DMS153 treated with DMSO at 0.1 percent for 48 hours (cell line): Measurements from ENCODE around the gene FKTN.

ENCODE experiments used
- DNase-seq: peaks from one replicate; lab custom pipeline; 2025; ENCODE audit not compliant: unreplicated experiment; lab: John Stamatoyannopoulos, UW

FKTN gene

DNA sequence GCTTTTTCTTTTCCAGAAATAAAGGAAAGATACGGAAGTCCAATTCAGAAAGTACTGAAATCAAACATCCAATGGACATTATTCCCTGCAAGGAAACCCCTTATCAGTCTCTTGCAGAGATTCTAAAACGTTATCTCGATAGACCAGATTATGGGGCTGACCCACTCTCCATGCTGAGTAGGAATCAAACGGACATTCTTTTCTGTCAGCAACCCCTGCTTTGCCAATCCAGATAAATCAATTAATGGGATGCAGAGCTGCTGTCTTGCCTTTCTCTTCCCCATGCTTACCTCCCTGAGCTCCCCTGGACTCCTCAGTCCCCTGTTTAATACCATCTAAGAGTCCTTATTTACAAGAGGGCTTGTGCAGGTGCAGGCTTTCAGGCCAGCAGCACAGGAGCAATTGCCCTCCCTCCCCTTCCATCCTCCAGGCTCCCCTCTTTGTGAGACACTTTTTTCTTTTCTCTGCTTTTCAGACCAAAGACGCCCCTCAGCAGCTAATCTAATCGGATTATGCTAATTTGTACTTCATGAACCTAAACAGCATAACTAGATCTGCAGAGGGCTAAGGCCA lies 118.5 kb downstream of the FKTN start:
- no peak for DNase-seq

DNA sequence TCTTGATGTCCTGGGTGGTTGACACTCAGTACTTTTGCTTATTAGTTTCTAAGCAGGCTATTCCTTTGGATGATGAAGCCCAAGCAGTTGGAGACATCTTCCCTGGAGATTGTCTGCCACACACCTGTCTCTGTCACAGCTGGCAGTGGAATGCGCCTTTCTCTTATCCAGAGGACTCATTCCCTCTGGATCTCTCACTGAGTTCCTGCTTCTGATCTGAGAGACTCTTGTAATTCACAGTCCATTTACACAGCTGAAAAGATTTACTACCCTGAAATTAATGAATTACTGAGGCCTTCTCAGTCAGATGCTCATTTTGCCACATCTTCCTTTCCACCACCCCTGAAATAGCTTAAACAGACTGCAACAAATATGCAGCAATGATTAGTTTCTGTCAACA lies 120.2 kb downstream of the FKTN start:
- no peak for DNase-seq

DNA sequence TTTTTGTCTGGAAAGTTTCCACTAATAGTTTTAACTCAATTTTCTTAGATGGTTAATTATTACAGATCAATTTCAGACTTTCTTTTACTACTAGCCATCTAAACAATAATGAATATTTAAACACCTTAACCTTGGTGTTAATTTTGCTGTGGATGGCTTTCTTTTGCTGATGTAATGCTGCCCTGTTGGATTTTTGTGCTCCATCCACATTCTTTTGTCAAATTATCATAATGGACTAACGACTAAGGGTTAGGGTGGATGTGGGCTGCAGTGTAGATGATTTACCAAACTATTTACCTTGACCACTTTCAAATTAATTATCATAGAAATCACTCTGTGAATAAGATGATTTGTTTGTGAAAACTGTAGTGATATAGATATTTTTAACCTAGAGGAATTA lies 120.8 kb downstream of the FKTN start:
- no peak for DNase-seq

DNA sequence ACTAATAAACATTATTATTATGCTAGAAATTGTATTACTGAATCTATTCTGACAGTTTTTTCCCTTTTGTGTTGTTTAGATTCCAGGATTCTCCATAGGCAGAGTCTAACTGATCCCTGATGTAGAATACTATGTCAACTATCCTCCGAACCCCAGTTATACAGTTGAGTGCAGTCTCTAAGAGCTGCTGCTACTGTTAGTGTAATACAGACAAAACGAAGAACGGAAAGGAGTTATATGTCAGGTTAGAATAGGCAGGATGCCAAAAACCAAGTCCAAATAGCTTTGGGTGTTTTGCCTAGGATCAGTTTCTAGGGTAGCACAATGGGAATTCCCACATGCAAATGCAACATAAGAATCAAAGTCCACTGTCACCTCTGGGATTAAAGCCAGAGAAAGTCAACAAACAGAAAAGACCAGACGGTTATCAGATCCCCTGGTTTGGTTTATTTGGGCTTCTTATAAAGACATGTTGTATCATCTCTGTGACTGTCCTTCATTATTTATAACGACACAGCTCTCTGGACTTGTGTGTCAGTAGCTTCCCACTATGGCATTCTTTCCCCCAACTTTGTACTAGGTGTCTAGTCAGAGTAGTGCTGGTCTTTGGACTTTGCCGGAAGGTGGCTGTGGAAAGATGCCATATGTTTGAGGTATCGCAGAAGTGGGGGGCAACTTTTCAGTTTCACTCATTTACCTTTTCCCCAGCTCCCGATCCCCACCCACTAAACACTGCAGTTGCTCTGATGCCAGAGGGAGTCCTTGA lies 121.5 kb downstream of the FKTN start:
- DNase-seq: peak; percentile 48

DNA sequence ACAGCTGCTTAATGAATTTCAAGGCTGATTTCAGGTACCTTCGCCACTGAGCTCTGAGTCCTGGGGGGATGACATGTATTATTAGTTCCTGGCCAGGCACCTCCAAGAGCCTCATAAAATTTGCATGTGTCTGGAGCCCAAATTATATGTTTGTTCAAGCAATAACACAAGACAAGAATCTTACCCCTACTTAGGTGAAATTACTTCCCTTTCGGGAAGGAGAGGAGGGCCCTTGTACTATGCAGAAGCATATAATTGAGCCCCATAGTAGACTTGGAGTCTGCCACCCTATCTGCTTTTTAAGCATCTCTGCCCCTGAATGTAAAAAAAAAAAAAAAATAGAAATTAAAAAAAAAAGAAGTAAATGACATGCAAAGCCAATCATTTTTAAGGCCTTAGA lies 123.4 kb downstream of the FKTN start:
- DNase-seq: no peak

DNA sequence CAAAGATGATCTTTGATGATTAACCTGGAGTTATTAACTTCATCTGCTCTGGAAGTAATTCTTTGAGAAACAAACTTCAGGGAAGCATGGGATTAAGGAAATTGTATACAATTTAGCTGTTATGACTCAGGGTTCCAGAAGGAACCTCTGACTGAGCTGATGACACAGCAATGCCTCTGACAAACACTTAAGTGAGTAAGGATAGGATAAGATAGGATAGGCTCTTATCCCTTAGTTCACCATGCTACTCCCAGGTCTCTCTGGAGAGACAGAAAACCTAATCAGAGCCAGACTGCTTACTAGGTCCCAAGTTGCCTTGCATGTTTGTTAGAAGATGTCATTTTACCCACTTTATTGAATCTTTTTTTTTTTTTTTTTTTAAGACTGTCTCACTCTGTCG lies 123.8 kb downstream of the FKTN start:
- DNase-seq: no peak

DNA sequence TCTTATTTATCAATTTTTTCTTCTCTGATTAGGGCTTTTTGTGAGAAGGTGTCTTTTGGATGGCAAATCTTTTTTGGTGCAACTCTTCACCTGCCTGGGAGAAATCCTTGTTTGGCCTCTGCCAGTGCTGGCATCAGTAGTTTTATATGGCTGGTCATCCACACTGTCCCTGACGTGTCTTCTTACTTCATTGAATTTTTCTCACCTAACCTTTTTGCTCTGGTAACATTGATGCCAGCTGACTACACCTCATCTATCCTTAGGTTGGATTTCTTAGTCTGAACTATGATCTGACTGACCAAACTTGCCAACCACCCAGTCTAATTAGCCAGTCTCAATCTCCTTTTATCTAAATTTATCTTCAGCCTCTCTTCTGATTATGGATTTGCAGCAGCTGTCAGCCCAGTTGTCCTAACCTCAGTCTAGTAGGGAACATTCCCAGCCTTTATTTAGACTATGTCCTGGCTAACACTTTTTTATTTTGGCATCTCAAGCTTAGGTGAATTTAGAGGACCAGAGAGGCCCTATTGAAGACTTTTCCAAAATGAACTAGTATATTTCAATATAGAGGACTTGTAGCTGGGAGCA lies 125.9 kb downstream of the FKTN start:
- DNase-seq: no peak

DNA sequence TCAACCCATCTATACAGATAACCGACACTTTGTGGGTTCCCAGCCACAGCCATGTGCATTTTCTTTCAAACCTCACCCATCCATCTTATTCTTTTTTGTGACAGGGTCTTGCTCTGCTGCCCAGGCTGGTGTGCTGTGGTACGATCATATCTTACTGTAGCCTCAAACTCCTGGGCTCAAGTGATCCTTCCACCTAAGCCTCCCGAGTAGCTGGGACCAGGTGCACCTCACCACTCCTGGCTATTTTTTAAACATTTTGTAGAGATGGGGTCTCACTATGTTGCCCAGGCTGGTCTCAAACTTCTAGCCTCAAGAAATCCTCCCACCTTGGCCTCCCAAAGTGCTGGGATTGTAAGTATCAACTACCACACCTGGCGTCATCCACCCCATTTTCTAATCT lies 129.0 kb downstream of the FKTN start:
- no peak for DNase-seq
